B cell (primary cell): ENCODE results near the gene DYNC1I1. TPM values are rescaled to one million over a fixed set of nuclear protein-coding genes. Genes with fewer than 3 reads are reported as not detected.

Source experiments
- ATAC-seq: fragments of 200-7000 bp; cut with Tn5 transposase; one replicate; pipeline ENCODE4 v1.10.0; 2021; ENCODE audit warnings: low read depth, mild to moderate bottlenecking, moderate number of reproducible peaks, moderate library complexity
- CTCF ChIA-PET: fragments of 350-600 bp; sonication (Branson Sonifier 250); formaldehyde crosslinking; loops from one replicate; lab custom pipeline; 2021; ENCODE audit warnings: antibody characterized with exemption, inconsistent platforms; lab: Charles Lee
- POLR2A ChIA-PET: fragments of 350-600 bp; sonication (Branson Sonifier 250); formaldehyde crosslinking; loops from one replicate; lab custom pipeline; 2021; ENCODE audit warnings: antibody characterized with exemption; lab: Charles Lee
- DNase-seq: peaks from one replicate; pipeline ENCODE4 v3.0.0; 2013
- H2AFZ ChIP-seq: 2 replicates; pipeline ENCODE4 v1.6.1; 2012; ENCODE audit warnings: mild to moderate bottlenecking, low read depth, low read length; ENCODE audit not compliant: insufficient read depth, poor library complexity, severe bottlenecking
- H3K27ac ChIP-seq, 2 donors: 1 replicate in 1 of 2; 2 replicates in 1 of 2; pipeline ENCODE4 v1.5.1; 2012 to 2013; ENCODE audit warnings: low read length in 2 of 2, mild to moderate bottlenecking in 2 of 2, moderate library complexity in 1 of 2
- H3K27me3 ChIP-seq, 4 experiments: fragments of 200-600 bp in 1 of 4; sonication (generic) in 1 of 4; replicated peaks in 1 of 4; 1 replicate in 2 of 4; 2 replicates in 2 of 4; pipeline versions ENCODE4 v1.6.1 to v1.7.0; 2013 to 2016; ENCODE audit warnings: low read length in 3 of 4, mild to moderate bottlenecking in 2 of 4, mixed read lengths in 1 of 4, moderate library complexity in 1 of 4; ENCODE audit not compliant: insufficient read depth in 4 of 4, control insufficient read depth in 3 of 4; ENCODE audit errors: control extremely low read depth in 1 of 4
- H3K36me3 ChIP-seq, 2 experiments: replicated peaks in 1 of 2; 1 replicate in 1 of 2; 2 replicates in 1 of 2; pipeline versions ENCODE4 v1.6.1 to v1.7.1; 2013; ENCODE audit warnings: low read length in 1 of 2; ENCODE audit not compliant: insufficient read depth in 2 of 2, control insufficient read depth in 1 of 2; ENCODE audit errors: control extremely low read depth in 1 of 2, extremely low read depth in 1 of 2
- H3K4me1 ChIP-seq, 2 donors: fragments of 200-600 bp in 1 of 2; sonication (generic) in 1 of 2; 1 replicate in 1 of 2; 2 replicates in 1 of 2; pipeline versions ENCODE4 v1.5.1 to v1.6.1; 2013 to 2017; ENCODE audit warnings: low read length in 2 of 2; ENCODE audit not compliant: control insufficient read depth in 2 of 2, insufficient read depth in 2 of 2
- H3K4me2 ChIP-seq: replicated peaks from 2 replicates; pipeline ENCODE3; 2012; ENCODE audit warnings: mild to moderate bottlenecking, low read depth, low read length; ENCODE audit not compliant: poor library complexity, severe bottlenecking
- H3K4me3 ChIP-seq, 5 experiments: fragments of 200-600 bp in 1 of 5; sonication (generic) in 1 of 5; 1 replicate in 3 of 5; 2 replicates in 2 of 5; pipeline versions ENCODE4 v1.5.1 to v1.7.0; 2011 to 2016; ENCODE audit warnings: low read length in 4 of 5, mild to moderate bottlenecking in 4 of 5, low read depth in 2 of 5, control low read depth in 1 of 5, moderate library complexity in 1 of 5; ENCODE audit not compliant: insufficient read depth in 1 of 5; ENCODE audit errors: control extremely low read depth in 1 of 5, extremely low read depth in 1 of 5
- H3K79me2 ChIP-seq: fragments of 200-600 bp; sonication (generic); one replicate; pipeline ENCODE4 v1.6.0; 2016; ENCODE audit warnings: low read length; ENCODE audit not compliant: control insufficient read depth, insufficient read depth
- H3K9ac ChIP-seq: fragments of 200-600 bp; sonication (generic); 2 replicates; pipeline ENCODE4 v1.6.1; 2017; ENCODE audit warnings: mild to moderate bottlenecking, low read length, moderate library complexity
- H3K9me3 ChIP-seq, 3 donors: one replicate each; pipeline versions ENCODE4 v1.6.1 to v1.7.1; 2013; ENCODE audit warnings: low read length in 2 of 3; ENCODE audit not compliant: control insufficient read depth in 2 of 3, insufficient read depth in 1 of 3; ENCODE audit errors: control extremely low read depth in 1 of 3
- H4K20me1 ChIP-seq: 2 replicates; pipeline ENCODE4 v1.6.0; 2012; ENCODE audit warnings: mild to moderate bottlenecking, low read length; ENCODE audit not compliant: insufficient read depth, control insufficient read depth, poor library complexity, severe bottlenecking
- H3K27ac Mint-ChIP-seq: one replicate; pipeline ENCODE4 v1.8.0; 2021; ENCODE audit warnings: mixed read lengths
- H3K27me3 Mint-ChIP-seq: one replicate; pipeline ENCODE4 v1.8.0; 2021; ENCODE audit warnings: mixed read lengths
- H3K4me1 Mint-ChIP-seq: one replicate; pipeline ENCODE4 v1.8.0; 2021; ENCODE audit warnings: mixed read lengths
- H3K4me3 Mint-ChIP-seq: one replicate; pipeline ENCODE4 v1.8.0; 2021; ENCODE audit warnings: mixed read lengths
- H3K9me3 Mint-ChIP-seq: one replicate; pipeline ENCODE4 v1.8.0; 2022; ENCODE audit warnings: mixed read lengths; ENCODE audit not compliant: insufficient read depth
- CTCF ChIP-seq: fragments of 200-600 bp; IDR thresholded peaks from one replicate; pipeline ENCODE4 v1.8.0; 2022; ENCODE audit warnings: antibody characterized with exemption, mild to moderate bottlenecking
- EZH2 ChIP-seq: IDR thresholded peaks from 2 replicates; pipeline ENCODE4 v1.6.1; 2012; ENCODE audit warnings: borderline replicate concordance, low read depth, mild to moderate bottlenecking, moderate library complexity, low read length; ENCODE audit not compliant: insufficient read depth, poor library complexity, severe bottlenecking
- WGBS: methylation state at CpG from one replicate; pipeline ENCODE4 v1.1.5; 2013; ENCODE audit warnings: missing lambda C conversion rate; ENCODE audit not compliant: insufficient coverage; 5-methylcytosine and 5-hydroxymethylcytosine counted together
- intact Hi-C: fragments of 100-400 bp; cut with micrococcal nuclease; formaldehyde crosslinking; loops from one replicate; pipeline ENCODE4 v1.10.0; 2022
- polyA plus RNA-seq: library from polyadenylated mRNA; depleted of rRNA; stranded (reverse); fragments of >200 nt; gene quantifications from 2 replicates; pipeline ENCODE4 v1.2.3, GENCODE V29; 2012
- total RNA-seq, 2 donors: library from RNA; stranded (reverse); fragments of 120-200 nt in 1 of 2; gene quantifications; 1 replicate in 1 of 2; 2 replicates in 1 of 2; pipeline versions ENCODE4 v1.2.3 to v1.2.4, GENCODE V29; 2013 to 2022

Gene DYNC1I1
- total and polyA plus RNA-seq, 2 donors (not counting 1 experiment from before 2014, with no cell fraction given) = not detected

- H3K9me3 ChIP-seq = no peaks in the 10 kb centered on the region
- WGBS = no CpG with 5 or more reads among the region's 1 CpG
These were observed 286.7 kb downstream of the DYNC1I1 start for GRCh38 chr7:96059075-96059474.

GRCh38 chr7:96061009-96061408 is 288.7 kb downstream of the DYNC1I1 start:
- TF ChIP-seq EZH2 = no peak
- no peak for TF ChIP-seq CTCF
- no peaks in the 10 kb centered on the region for H3K4me1 Mint-ChIP-seq
- no peak for ATAC-seq
- H3K36me3 ChIP-seq = no peaks in the 10 kb centered on the region
- H3K4me3 ChIP-seq = no peak overlapping the region
- H3K27me3 ChIP-seq = no peaks in the 10 kb centered on the region
- intact Hi-C loops = no loop called here
- no peak overlapping the region for H2AFZ ChIP-seq
- H3K27ac ChIP-seq = no peak overlapping the region
- no peak for DNase-seq
- no peak overlapping the region for H3K9ac ChIP-seq
- no peaks in the 10 kb centered on the region for H3K4me1 ChIP-seq
- H3K27me3 Mint-ChIP-seq = peaks cover 21% of the 10 kb centered on the region
- no peaks in the 10 kb centered on the region for H4K20me1 ChIP-seq
- no peak overlapping the region for H3K27ac Mint-ChIP-seq
- 95% methylated on average over 6 of the region's 7 CpGs for WGBS
- H3K4me2 ChIP-seq = no peak overlapping the region
- H3K79me2 ChIP-seq = no peaks in the 10 kb centered on the region
- POLR2A ChIA-PET = no interaction called here
- CTCF ChIA-PET = no interaction called here
- H3K4me3 Mint-ChIP-seq = no peak overlapping the region
- no peaks in the 10 kb centered on the region for H3K9me3 ChIP-seq
- H3K9me3 Mint-ChIP-seq = no peaks in the 10 kb centered on the region

More at GRCh38 chr7:96059075-96059474, 286.7 kb downstream of the DYNC1I1 start:
- H3K27me3 ChIP-seq = no peaks in the 10 kb centered on the region
- H3K9ac ChIP-seq = no peak overlapping the region
- DNase-seq = no peak
- Mint-ChIP-seq H3K27me3 (peaks cover 17% of the 10 kb centered on the region), H3K9me3 (no peaks in the 10 kb centered on the region), H3K4me3 (no peak overlapping the region), H3K4me1 (no peaks in the 10 kb centered on the region), H3K27ac (no peak overlapping the region)
- TF ChIP-seq EZH2 (no peak), CTCF (no peak)
- no peaks in the 10 kb centered on the region for H3K4me1 ChIP-seq
- intact Hi-C loops = no loop called here
- ATAC-seq = no peak
- no peak overlapping the region for H3K27ac ChIP-seq
- H3K79me2 ChIP-seq = no peaks in the 10 kb centered on the region
- H3K4me3 ChIP-seq = no peak overlapping the region
- no peak overlapping the region for H2AFZ ChIP-seq
- no peak overlapping the region for H3K4me2 ChIP-seq
- no peaks in the 10 kb centered on the region for H4K20me1 ChIP-seq
- ChIA-PET POLR2A (no interaction called here), CTCF (no interaction called here)
- H3K36me3 ChIP-seq = no peaks in the 10 kb centered on the region
